T-helper 9 cell (primary cell): ENCODE results near the gene ABRACL.
"Not testable (repeated sequence)": the region's sequence is repeated elsewhere in the genome, so short reads cannot be mapped to it uniquely, and the experiment has no call there.

ENCODE experiments used
- DNase-seq: peaks from one replicate; pipeline ENCODE4 v3.0.0-alpha.2; 2020
- total RNA-seq, 2 donors: gene quantifications; one replicate each; lab custom pipeline; 2026; lab: John Stamatoyannopoulos, UW

Gene ABRACL
- 31.1 to 77.9 reads per million in 2 donors for total RNA-seq

GRCh38 chr6:139028658-139029469, at the start of gene ABRACL:
ABRACL (plus strand) TSS chr6:139028745; CDS start chr6:139034161, 5,416 bp downstream.
- DNase-seq = peak; percentile 64

- DNase-seq = no peak
Observed at GRCh38 chr6:138979365-138979764, 49.2 kb upstream of the ABRACL start.

DNA sequence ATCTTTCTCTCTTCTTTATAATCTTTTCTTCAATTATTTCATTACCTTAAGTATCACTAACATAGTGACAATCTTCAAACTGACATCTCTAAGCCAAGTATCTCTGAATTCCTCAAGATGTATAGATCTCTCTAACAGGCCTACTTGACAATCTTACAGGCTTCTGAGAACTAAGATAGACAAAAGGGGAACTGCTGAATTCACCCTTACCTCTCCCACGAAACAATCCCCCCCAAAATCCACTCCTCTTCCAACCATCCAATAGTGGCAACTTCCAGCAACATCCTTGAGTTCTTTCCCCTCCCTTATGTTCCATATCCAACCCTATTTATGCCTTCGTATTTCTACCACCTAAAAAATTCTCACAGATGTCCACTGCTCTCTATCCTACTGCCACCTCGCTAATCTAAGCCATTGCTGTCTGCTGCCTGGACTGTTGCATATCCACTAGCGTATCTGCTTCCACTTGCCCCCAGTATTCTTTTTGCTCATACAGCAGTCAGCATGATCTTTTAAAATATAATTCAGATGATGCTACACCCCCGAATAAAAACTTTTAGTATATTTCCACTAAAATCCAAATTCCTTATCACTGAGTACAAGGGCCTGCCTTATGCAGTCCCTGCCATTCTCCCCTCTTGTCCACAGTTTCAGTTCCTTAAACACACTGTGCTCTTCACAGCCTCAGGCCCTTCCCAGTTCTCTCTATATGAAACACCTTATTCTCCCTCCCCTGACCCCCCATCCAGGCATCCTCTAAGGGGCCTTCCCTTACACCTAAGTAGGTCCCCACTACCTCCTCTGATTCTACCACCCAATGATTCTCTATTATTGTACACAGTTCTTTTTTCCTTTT, 48.5 kb upstream of the ABRACL start:
- no peak for DNase-seq

DNA sequence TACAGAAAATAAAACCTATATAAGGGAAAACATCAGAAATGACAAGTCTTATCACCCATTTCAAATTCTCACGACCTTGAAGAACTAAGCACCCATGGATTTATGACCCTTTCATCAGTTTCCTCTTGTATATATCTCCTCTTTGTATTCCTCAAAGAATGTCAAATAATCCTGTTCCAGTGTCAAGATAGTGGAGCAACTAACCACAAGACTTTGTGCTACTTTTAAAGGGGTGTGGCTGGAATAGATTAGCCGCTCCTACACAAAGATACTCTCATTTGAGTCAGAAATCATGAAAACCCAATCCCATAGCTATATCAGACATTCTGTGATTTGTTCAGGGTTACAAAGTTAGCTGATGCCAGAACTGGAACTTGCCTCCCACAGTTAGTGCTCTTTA, 47.1 kb upstream of the ABRACL start:
- no peak for DNase-seq

DNA sequence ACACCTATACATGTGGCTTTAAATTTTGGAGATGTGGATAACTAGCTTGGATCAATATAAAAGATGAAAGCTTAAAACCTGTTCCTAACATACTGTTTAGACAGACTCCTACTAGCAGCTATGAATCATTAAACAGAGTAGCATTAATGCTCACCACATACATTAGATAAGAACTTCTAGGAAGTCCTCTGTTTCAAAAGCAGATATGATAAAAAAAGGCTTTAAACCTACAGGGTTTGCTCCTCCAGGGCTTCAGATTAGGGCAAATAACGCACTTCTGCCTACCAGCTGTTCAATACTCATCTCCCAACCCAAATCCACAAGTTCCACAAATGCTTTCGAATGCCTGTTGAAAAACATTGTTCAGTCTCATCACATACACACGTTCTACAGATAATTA, 42.0 kb upstream of the ABRACL start:
- no peak for DNase-seq

GRCh38 chr6:138987080-138987642, 41.4 kb upstream of the ABRACL start:
- DNase-seq = peak; percentile 1

DNA sequence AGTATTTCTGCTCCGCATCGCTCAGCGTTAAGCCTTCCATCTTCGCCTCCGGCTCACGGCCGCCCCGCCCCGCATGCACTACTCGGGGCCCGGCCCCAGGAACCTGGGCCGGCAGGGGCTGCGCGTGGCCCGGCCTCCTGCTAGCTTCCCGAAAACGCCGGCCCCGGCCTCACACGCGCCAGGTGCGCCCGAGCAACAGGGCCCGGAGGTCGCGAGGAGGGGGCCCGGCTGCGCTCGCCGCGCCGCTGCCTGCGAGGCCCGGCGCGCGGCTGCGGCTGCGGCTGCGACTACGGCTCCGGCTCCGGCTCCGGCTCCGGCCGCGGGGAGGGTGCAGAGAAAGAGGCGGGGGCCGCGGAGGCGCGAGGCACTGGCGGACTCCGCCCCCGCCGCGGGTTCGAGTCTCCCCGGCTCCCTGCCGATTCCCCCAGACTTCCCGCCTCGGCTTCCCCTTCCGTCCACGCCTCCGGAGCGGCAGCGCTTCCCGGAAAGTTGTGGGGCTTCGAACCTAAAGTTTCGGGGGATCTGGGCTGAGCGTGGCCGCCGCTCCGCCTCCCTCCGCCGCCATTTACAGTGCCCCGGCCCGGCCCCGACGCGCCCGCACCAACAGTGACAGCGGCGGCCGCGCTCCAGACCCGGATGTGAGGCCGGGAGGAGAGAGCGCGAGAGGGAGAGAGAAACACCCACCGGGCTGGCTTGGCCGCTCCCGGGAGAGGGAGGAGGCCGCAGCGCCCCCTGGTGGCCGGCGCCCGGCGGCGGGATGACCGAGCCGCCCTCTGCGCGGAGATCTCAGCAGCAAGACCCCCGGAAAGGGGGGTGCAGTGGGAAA, 40.7 kb upstream of the ABRACL start, which contains the start of gene REPS1:
Gene REPS1, minus strand, starts transcription at position 611 of the 826 bp plus-strand sequence. Its CDS starts 571 bp downstream, at position 40.
- DNase-seq = peak; percentile 92

DNA sequence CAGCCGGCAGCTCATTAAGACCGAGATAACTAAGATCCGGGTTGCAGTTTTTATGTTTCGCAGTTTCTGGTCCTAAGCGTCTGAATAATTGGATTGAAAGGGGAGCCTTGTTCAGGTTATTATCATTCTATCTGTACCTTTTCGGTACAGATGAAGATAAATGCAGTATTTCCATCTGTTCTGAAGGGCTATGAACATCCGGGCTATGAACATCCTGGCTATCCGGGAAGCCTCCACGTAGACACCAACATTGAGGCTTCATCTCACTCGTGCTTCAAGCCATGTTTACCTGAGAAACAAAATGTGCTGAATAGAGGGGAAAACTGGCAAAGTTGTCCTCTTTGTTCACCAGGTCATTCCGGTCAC, 40.1 kb upstream of the ABRACL start:
- no peak for DNase-seq

- no peak for DNase-seq
Observed at GRCh38 chr6:138989098-138989983, 39.2 kb upstream of the ABRACL start.

DNA sequence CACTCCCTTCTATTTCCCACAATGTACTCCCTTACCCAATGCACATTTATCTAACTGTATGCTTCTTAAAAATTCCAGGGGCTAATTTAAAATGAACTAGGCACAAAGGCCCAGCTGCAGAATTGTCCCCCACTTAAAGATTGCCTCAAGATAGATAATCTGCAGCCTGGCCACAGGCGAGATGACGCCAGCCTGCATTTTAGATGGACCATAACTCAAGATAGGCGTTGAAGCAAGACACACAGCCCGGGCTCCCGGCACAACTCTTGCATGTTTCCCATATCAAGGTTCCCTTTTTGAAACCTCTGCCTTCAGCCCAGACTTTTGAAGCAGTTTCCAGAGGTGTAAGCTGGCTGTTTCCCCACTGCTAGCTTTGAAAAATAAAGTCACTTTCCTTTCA, 37.3 kb upstream of the ABRACL start:
- DNase-seq = no peak

GRCh38 chr6:138992965-138993364, 35.6 kb upstream of the ABRACL start:
- DNase-seq = not testable (repeated sequence)

GRCh38 chr6:138993410-138993809, 35.1 kb upstream of the ABRACL start:
- DNase-seq = not testable (repeated sequence)

DNA sequence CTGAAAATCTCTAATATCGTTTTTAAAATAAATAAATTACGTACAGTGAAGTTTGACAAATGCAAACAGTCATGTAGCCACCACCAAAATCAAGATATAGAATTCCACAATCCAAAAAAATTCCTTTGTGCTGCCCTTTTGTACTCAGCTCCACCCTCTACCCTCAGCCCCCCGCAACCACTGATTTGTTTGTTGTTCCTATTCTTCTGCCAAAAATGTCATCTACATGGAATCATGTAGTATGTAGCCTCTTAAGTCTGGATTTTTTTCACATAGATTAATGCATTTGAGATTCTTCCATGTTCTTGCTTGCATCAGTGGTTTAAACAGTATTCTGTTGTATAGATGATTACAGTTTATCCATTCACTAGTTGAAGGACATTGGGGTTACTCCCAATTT, 32.0 kb upstream of the ABRACL start:
- no peak for DNase-seq

GRCh38 chr6:138997136-138997535, 31.4 kb upstream of the ABRACL start:
- DNase-seq = no peak

- DNase-seq = no peak
Observed at GRCh38 chr6:138999949-139000725, 28.4 kb upstream of the ABRACL start.

- DNase-seq = no peak
Observed at GRCh38 chr6:139003751-139004150, 24.8 kb upstream of the ABRACL start.

- no peak for DNase-seq
Observed at GRCh38 chr6:139006477-139006876, 22.1 kb upstream of the ABRACL start.

GRCh38 chr6:139007428-139007827, 21.1 kb upstream of the ABRACL start:
- no peak for DNase-seq

DNA sequence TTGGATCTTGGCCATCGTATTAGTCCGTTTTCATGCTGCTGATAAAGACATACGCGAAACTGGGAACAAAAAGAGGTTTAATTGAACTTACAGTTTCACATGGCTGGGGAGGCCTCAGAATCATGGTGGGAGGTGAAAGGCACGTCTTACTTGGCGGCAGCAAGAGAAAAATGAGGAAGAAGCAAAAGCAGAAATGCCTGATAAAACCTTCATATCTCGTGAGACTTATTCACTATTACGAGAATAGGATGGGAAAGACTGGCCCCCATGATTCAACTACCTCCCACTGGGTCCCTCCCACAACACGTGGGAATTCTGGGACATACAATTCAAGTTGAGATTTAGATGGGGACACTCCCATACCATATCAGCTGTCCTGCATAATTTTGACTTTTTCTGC, 20.4 kb upstream of the ABRACL start:
- no peak for DNase-seq

GRCh38 chr6:139010674-139011073, 17.9 kb upstream of the ABRACL start:
- DNase-seq = no peak

DNA sequence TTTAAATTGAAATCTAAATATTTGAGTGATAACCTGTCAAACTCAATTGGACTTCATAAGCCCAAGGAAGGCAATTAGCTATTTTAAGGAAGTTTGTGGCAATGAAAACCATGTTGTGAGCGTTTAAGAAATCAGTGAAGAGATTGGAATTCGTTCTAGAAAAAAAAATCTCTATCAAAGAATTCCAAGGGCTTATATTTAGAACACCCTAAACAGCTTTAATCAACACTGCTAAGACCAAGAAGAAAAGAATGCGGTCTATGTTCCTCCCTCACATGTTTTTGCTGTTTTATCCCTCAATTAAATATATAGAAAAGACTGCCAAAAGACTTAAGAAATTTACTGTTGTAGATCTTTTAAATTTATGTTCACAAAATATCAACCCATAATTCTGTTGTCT, 16.6 kb upstream of the ABRACL start:
- DNase-seq = no peak
